Activated CD4-positive, CD25-positive, alpha-beta regulatory T cell (primary cell): ENCODE measurements around the gene MDC1.

Source experiments
- DNase-seq, 4 experiments: peaks; one replicate each; lab custom pipeline; 2025; lab: John Stamatoyannopoulos, UW

MDC1 gene

DNA sequence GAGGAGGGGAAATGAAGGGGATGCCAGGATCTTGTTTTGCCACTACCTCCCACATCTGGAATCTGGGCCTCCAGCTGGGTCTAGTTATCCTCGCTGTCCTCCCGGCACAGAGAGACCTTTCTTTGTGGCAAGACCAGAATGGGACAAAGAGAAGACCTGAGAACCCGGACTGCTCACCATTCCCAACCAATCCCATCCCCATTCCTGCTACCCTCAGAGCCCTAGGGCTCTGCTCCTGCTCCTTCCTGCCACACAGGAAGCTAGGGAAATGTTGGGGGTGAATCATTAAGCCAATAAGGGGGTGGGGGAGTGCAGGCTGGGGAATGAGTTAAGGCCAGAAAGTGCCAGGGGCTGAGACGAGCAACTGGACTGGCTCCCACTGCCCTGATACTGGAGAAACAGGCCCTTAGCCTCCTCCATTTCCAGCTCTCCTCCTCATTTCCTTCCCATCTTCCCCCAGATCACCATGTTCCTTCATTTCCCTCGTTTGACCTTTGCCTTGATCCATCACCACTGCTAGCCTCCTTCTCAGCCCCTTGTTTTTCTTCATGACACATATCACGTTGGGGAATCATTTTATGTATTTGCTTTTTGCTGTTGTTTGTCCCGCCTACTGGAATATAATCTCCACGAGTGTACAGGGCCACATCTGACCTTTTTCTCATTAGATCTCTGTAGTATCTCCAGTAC, 31.9 kb upstream of the MDC1 start:
- DNase-seq: no peak

DNA sequence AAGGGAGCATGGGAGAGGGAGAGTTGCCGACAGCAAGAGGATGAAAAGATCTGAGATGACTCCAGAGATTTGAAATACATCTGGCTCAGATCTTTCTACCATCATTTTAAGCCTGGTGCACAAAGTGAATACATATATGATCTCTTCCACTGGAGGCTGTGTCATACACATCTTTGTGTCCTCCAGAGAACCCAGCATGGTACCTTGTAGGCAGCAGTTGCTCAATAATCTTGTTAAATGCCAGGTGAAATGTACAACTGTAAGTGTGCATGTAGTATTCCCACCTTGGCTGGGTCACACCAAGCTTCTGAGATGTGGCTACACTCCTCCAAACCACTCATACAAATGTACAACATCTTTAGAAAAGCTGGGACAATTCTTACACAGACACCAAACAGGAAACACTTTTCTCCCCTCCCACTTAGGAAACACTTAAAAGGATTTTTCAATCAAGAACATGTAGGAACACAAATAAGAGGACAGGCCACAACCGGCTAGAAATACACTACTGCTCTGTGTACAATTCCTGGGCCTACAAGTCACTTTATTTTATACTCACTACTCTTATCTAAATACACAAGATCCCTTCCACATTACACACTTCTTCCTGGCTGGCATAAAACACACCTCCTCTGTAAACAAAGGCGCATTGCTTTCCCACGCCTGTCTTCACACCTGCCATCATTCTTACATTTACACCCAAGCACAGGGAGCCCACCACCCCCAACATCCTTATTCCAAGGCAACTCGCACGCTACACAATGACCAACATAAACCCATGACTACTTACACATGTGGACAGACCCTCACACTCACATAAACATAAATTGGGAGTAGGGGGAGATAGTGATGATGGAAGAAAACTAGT, 31.1 kb upstream of the MDC1 start:
- no peak for DNase-seq

DNA sequence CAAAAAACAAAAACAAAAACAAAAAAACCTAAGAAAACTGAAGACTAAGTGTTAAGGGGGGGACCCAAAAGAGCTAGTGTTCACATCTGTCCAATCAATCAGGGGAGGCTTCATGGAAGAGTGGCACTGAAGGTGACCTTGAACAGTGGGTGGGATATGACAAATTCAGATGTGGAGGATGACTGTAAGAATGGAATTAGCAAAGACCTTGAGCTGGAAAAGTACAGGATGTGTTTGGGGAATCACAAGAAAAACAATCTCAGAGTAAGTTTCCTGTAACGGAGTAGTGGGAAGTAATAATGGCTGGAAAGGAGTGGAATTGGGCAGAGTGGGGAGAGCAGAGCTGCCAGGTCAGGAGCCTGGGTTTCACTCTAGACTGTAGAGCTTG, 30.2 kb upstream of the MDC1 start:
- no peak for DNase-seq

DNA sequence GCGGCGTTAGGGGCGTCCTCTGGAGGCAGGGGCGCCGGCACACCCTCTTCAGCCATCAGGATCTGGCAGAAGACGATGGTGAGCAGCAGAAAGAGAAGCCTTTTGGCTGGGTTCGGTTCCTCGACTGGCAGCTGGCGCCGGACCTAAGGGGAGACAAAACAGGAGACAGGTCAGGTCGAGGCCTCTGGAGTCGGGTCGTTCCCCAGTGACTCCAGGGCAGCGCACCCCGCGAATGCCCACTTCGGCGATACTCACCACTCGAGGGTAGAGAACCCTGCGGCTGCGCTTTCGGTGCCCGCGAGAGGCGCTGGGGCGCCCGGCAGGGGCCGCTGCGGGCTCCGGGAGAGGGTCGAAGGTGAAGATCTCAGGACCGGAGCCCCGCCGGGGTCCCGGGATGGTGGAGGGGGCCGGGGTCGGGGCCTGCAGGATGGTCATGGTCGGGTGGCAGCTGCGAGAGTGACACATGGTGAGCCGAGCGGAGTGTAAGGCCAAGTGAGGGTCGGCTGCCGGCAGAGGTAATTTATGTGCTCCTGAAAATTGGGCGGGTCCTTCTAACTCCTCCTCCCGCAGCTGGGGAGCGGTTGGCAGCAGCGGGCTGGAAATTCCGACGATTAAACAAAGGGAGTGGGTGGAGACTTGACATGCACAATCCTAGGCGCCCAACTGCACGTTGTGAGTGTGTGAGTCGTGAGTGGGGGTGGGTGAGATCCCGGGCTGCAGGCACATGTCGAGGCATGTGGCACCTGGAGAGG, 27.1 kb upstream of the MDC1 start, which contains the start of gene IER3:
Gene IER3 (minus strand): TSS at position 494 of the 752 bp plus-strand sequence. CDS start 29 bp downstream, at position 465.
- peak; percentile 43 to 74 (median 62) for DNase-seq

DNA sequence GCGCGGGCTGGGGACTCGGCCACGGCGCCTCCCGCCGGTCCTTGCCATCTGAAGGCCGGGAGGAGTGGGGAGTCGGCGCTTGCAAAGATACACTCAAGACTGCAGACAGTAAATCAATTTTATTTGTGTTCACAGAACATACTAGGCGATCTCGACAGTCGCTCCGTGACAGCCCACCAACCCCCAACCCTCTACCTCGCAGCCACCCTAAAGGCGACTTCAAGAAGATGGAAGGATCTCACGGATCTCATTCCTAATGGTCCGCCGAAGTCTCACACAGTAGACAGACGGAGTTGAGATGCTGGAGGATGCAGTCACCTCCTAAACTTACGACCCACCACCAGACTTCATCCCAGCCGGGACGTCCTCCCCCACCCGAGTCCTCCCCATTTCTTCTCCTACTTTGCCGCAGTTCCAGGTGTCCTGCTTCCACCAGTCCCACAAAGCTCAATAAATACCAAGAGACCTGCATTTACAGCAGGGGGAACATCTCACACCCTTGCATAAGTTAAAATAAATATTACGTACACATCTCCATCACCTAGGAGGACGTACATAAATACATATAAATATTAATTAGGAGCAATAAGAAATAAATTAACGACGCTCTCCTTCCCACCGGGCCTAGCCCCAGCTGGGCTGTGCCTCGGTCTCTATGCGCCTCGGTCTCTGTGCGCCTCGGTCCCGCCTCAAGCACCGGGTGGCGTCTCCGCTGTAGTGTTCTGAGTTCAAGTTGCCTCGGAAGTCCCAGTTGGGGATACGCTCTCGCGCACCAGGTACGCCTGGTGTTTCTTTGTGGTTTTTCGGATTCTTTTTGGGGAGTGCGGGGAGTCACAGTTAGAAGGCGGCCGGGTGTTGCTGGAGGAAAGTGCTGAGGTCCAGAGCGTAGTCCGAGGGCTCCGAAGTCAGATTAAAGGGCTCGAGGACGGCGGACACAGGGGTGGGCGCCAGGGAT, 26.3 kb upstream of the MDC1 start:
- DNase-seq: peak in 1 of 4 experiments; percentile 10

DNA sequence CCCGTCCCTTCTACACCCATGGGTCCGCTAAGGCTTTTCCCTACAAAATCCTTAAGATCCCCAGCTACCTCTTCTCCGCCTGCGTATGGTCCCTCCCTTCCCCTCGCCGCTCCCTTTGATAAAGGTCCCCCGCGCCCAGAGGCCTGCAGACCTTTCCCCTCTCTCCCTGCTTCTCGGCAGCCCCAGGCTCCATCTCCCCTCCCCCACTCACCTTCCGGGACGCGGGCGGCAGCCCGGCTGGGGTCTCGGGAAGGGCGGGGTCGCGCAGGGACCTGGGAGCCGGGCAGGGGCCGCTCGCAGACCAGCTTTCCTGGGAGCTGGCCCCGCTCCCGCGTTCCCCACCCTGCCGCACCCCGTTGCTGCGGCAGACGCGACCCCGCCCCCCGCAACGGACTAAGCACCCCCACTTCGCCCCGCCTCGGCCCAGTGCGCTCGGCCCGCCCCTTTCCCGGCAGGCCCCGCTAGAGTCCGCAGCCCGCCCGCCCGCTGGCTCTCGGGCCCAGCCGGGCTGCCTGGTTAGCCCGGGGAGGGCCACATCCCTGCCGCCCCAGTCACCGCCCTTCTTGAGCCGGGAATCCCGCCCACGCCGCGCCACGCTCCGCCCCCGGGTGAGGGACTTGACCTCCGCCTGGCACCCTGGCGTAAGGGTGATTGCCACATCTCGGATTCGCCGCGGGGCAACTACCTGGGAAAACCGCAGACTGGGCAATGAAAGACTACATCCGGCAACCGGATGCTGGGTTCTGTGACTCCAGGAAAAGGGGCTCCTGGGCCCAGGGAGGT, 25.4 kb upstream of the MDC1 start, which contains the start of gene FLOT1:
Gene FLOT1 (minus strand): TSS at position 372 of the 783 bp plus-strand sequence. CDS start 498 bp downstream, outside the sequence.
- DNase-seq: peak; percentile 60 to 87 (median 74)

DNA sequence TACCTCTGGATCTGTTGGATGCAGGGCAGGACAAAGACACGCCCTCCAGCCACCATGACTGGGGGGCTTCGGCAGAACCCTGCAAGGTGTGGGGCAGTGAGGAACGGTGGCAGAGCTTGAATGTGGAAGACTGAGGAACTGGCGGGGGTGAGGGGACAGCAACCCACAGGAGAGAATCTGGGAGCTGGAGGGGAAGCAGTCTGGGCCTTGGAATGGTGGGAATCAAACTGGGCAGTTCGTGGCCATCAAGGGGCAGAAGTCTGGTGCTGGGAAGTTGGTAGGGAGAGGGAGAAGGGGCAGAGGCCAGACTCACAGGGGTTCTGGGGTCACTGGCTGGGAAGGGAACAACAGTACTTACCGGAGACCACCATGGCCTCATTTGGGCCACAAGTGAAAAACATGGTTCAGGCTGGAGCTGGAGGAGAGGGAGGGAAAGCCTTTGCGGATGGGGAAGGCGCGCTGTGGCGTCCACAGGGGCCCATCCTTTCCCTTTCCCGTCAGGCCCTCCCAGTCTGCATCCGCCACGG, 24.8 kb upstream of the MDC1 start:
- DNase-seq: no peak

DNA sequence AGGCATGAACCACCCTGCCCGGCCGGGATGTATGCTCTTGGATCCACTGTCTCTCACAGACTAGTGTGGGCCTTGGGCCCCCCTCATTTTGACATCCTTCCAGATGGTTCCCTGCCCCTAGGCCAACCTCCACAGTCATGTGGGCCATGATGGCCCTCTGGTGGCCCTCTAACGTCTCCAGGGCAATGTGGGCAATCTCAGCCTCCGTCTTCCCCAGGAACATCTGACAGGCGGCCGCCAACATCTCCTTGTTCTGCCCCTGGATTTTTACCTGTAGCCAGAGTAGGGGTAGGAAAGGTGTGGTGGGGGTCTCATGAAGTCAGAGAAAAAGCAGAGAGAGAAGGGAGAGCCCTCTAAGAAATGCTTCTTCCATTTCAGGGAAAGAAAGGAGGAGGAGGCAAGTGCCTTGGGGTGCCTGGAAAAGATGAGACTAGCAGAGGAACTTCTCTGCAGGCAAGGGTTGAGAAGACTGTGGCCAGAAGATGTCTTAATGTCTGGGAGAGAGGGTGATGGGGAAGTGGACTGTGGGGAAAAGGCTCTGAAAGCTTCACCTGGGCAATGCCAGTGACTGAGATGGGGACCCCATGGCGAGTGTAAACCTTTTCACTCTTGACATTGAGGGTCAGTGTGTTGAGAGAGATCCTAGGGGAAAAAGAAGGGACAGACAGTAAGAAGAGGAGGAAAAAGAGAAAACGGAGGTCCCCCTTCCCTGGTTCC, 24.1 kb upstream of the MDC1 start:
- DNase-seq: no peak

DNA sequence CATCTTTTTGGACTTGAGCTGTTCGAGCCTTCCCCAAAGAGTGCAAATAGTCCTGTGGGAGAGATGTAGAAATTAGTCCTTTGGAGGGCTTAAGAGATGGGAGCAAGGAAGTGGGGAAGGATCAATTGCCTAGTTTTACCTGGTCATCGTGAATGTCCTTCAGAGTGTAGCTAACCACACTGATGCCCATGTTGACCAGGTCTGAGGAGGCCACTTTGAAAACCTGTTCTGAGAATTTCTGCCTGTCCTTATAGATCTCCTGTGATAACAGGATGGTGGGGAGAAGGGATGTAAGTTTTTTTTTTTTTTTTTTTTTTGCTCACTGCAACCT, 23.4 kb upstream of the MDC1 start:
- DNase-seq: no peak

DNA sequence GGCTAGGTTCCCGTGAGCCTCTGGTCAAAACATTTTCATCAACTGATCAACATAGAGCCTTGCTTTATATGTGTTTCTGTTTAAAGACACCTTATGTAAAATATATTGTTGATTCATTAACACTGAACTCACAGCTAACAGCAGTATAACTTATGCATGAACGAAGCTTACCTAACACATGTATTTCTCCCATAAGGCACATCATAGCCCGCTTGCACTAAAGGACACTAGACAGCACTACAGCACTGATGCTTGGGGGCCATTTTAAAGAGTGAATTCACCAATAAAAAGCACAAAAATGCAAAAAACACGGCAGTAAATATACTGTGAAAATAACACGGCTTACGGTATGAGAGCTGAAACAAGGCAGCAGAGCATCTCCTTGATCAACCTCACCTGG, 21.5 kb upstream of the MDC1 start:
- no peak for DNase-seq

DNA sequence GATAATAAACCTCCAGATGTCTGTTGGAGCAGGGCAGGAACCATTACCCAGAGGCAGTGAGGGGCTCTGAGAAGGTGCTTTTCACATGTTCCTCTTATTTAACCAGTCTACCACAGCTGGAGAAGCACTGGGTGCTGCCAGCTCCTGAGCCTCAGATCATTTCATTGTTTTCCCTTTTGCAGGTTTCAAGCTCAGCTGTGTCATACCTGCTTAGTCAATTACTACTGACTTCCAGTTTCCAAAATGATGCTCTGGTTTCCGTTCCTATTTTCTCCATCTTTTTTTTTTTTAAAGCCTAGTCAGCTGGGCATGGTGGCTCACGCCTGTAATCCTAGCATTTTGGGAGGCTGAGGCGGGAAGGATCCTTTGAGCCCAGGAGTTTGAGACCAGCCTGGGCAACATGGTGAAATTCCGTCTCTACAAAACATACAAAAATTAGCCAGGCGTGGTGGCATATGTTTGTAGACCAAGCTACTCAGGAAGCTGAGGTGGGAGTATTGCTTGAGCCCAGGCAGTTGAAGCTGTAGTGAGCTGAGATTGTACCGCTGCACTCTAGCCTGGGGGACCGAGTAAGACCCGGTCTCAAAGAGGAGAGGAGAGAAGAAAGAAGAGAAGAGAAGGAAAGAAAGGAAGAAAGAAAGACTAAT, 18.7 kb upstream of the MDC1 start:
- no peak for DNase-seq

DNA sequence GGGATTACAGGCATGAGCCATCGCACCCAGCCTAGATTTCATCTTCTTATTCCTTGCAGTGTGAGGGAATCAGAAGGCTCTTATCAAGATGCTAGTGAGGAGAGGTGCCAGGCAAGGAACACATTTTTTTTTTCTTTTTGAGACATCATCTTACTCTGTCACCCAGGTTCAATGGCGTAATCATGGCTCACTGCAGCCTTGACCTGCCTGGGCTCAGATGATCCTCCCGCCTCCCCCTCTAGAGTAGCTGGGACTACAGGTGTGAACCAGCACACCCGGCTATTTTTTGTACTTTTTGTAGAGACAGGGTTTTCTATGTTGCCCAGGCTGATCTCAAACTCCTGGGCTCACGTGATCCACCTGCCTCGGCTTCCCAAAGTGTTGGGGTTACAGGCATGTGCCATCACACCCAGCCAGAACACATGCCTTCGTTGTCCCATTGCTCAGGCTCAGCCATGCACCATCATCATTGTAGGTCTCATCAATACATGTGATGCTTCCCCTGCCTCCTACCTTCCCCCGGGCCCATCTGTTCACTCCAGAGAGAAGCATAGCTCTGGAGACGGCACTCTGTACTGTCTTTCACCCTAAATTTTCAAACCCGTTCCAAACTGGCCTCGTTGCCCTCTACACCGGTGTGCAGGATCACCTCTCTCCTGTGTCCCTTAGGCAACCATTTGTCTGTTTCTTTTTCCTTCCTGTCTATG, 15.3 kb upstream of the MDC1 start:
- no peak for DNase-seq

DNA sequence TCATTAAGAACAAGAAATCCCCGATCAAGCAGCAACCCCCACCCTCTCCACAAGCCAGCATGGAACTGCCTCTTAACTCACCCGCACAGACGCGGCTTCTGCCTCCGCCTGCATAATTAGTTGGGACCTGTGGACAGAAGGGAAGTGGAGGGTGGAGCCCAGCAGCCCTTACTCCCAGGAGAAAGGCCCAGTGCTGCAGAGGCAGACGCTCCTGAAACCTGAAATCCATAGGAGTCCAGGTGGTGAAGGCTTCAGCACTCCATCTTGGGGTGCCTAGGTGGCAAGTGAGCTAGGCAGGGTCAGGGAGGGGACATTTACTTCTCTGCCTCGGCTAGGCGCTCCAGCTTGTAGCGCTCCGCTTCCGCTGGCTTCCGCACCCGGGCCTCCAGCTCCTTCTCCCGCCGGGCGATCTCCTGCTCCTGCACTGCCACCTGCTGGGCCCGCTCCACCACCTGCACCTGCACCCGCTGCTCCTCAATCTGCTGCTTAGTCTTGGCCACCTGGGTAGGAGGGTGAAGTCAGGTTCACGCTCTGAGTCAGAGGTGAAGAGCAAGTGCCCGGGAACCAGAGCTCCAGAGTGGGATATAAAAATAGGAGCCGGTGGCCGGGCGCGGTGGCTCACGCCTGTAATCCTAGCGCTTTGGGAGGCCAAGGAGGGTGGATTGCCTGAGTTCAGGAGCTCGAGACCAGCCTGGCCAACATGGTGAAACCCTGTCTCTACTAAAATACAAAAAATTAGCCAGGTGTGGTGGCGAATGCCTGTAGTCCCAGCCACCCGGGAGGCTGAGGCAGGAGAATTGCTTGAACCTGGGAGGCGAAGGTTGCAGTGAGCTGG, 13.7 kb upstream of the MDC1 start:
- DNase-seq: peak; percentile 57 to 75 (median 70)

DNA sequence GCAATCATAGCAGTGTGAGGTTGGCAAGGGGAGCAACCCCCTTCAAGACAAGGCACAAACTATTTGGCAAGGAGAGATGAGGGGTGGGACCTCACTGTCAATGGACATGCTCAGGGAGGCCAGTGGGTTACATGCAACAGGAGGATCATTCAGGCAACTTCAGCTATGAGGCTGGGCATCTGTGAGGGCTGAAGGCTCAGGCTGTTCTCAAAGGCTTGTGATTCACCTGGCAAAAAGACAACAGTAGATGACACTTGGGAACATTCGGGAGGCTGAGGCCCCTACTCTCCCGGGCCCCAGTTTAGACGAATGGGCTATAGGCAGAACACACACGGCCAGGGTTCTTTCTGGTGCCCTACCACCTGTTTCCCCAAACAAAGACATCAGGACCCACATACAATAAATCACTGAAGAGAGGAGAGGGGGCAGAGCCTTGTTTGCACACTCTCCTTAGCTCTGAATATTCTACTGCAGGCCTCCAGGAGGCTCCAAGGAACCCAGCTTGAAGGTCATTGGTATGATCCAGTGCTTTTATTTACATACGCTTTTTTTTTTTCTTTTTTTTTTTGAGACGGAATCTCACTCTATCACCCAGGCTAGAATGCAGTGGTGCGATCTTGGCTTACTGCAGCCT, 11.0 kb upstream of the MDC1 start:
- no peak for DNase-seq

DNA sequence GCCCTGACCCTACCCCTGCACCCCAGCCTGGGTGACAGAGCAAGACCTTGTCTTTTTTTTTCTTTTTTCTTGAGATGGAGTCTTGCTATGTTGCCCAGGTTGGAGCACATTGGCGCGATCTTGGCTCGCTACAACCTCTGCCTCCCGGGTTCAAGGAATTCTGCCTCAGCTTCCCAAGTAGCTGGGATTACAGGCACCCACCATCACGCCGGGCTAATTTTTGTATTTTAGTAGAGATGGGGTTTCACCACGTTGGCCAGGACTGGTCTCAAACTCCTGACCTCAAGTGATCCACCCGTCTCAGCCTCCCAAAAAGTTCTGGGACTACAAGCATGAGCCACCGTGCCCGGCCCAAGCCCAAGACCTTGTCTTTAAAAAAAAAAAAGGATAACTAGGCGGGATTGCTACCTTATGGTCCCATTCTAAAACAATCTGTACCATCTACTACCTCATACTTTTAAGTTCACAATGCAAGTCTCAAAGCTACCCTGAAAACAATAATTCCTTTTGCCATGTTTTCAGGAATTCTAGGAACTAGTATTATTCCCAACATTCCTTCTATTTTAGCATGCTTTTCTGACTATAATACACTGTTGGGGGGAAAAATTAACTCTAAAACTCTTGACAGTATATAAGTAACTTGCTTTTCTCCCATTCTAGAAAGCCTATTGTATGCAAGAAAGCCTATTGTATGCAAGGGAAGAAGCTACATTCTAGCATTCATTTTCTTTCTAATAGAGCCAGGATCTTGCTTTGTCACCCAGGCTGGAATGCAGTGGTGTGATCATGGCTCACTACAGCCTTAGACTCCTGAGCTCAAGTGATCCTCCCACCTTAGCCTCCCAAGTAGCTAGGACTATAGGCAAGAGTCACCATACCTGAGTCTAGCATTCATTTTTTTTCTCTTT, 9.7 kb upstream of the MDC1 start:
- DNase-seq: no peak
